NK-92 treated with Interleukin-12 subunit alpha and Interleukin-12 subunit beta, amount 100 ng/mL, for 24 hours (cell line): Measurements from ENCODE around the gene GOLGA8N.
"Not testable (repeated sequence)": the region's sequence is repeated elsewhere in the genome, so short reads cannot be mapped to it uniquely, and the experiment has no call there.

Experiments used
- DNase-seq: peaks from one replicate; lab custom pipeline; 2025; lab: John Stamatoyannopoulos, UW

Gene GOLGA8N

DNA sequence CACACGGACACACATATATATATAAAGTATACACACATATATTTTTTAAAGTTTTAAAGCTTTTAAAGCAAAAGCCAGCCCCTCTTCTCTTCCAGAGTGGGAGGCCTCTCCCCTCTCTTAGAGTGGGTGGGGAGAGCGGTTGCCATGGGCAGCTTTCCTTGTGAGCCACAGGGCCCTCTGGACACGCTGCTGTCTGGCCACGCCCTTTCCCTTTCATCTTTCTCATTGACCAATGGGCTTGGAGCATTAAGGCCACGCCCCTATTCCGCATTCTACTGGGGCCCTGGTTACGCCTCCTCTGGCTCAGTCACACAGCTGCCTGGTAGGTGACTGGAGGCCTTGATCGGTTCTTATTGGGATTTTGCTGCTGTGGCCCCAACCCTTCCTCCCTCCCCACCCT, at the start of gene GOLGA8N:
Gene GOLGA8N (plus strand): TSS at position 306 of the 400 bp plus-strand sequence.
- DNase-seq: not testable (repeated sequence)

DNA sequence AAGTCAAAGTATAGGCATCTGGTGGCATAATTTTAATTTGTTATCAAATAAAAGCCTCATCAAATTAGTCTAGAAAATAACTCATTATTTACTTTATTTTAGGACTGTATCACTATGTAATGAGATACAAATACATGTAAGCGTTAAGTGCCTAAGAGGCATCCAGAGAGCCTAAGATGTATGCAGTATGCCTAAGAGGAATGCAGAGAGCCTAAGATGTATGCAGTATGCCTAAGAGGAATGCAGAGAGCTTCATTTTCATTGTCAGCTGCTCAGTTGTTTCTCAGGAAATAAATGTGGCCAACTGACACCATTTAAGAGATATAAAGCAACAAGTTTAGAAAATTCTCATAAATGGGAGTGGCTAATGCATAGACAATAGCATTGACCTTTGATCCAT, 49.8 kb upstream of the GOLGA8N start:
- DNase-seq: not testable (repeated sequence)

DNA sequence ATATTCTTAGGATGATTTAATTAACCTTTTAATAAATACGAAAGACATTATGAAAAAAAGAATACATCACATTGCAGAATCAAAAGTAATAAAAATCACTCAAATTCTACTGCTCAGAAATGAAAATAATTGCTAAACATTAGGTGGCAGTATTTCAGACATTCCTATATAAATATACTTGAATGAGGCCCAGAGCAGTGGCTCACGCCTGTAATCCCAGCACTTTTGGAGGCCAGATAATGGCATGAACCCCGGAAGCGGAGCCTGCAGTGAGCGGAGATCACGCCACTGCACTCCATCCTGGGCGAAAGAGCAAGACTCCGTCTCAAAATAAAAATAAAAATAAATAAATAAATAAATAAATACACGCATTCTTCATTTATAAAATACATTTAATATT, 48.1 kb upstream of the GOLGA8N start:
- DNase-seq: not testable (repeated sequence)

DNA sequence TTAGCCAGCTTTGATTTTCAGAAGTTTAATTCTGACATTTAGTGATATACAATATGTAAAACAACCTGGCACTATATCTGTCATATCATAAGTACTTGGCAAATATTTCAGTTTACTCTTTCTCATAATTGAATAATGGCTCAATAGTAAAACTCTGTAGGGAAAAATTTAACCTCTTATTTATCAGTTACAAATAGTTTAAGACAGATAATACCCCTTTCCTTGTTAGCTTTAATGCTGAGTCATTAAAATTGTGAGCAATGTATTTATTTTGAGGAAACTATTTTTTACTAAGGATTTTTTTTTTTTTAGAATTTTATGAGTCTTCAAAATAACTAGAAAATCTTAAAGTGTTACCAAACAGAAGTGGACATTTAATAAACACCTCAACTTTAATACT, 38.7 kb upstream of the GOLGA8N start:
- DNase-seq: not testable (repeated sequence)

DNA sequence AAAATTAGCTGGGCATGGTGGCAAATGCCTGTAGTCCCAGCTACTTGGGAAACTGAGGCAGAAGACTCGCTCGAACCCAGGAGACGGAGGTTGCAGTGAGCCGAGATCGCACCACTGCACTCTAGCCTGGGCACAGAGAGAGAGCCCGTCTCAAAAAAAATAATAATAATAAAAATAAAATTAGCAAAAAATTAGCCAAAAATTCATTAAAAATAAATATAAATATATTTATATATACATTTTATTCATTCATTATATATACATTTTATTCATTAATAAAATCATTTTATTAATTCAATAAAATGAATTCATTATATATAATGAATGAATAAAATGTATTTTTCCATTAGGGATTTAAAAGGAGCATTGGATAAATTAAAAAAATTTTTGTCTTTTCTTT, 31.1 kb upstream of the GOLGA8N start:
- DNase-seq: not testable (repeated sequence)

DNA sequence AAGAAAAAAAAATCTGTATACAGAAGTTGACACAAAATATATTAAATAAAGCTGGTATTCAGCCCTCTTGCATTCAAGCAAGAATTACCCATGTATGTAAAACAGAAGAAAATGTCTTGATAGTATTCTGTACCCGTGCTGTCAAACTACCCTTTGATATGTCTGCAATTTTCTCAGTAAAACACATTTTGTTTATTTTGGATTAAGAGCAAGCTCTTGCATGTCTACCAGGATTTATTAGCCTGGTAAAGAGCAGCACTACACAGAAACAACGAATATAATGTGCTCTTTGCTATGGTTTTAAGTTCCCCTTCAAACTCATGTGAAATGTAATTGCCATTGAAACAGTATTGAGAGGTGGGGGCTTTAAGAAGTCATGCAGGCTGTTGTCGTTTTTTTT, 24.3 kb upstream of the GOLGA8N start:
- DNase-seq: not testable (repeated sequence)

DNA sequence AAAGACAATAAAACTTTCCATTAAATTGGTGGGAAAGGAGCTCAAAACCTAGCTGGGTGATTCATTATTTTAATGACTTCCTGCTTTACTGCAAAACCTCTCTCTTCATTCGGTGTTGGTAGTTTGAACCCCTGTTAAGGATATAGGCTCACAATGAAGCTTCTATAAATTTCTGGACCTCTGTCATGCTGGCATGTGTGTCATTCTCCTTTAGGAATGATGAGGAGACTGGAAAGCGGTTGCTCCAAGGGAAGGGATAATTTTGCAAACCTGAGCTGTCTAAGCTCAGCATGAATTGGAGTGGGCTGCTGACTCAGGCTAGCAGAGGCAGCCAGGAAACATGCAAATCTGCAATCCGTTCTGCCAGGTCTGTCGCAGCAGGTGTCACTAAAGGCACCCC, 14.8 kb upstream of the GOLGA8N start:
- DNase-seq: not testable (repeated sequence)

DNA sequence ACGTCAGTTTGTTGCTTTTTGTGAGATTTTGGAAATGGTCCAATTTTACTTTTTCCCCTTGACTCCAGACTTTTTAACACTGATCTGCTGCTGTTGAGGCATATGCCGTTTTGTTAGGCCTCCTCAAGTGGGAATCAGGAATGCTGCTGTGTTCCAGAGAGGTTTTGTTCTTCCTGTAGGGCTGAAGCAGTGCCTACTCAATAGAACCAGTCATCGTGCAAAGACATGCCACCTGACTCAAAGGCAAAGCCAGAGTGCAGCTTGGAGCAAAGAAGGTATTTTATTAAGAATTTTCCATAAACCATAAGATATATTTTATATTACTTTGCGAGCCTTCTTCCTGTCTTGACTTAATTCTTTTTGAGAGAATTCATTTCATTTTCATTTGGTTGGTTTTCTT, 7.4 kb upstream of the GOLGA8N start:
- DNase-seq: not testable (repeated sequence)

DNA sequence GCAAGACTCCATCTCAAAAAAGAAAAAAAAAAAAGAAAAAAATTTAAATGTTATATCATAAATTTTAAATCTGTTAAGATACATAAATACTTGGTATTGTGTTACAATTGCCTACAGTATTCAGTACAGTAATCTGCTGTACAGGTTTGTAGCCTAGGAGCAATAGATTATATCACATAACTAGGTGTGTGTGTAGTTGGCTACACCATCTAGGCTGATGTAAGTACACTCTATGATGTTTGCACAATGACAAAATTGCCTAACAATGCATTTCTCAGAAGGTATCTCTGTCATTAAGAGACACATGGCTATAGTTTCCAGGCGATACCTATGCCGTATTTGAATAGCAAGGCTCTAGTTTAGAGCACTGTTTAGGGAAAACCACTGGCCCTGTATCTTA, 16.3 kb downstream of the GOLGA8N start:
- not testable (repeated sequence) for DNase-seq

DNA sequence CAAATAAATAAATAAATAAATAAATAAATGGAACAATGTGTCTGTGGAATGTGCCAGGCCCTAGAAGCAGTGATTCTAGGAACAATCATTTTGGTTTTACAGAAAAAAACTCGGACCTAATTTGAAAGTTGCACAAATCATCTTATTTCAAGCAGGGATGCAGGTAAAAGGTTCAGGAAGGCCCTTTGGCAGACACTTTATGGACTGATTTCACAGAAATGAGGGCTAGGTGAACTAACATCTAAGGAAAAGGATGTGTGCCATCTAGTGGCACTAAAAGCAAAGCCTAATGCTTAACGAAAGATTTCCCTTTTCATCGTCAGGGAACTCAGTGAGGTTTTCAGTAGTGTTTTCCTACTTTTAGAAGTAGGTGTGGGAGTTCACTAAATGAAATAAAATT, 17.5 kb downstream of the GOLGA8N start:
- DNase-seq: not testable (repeated sequence)

DNA sequence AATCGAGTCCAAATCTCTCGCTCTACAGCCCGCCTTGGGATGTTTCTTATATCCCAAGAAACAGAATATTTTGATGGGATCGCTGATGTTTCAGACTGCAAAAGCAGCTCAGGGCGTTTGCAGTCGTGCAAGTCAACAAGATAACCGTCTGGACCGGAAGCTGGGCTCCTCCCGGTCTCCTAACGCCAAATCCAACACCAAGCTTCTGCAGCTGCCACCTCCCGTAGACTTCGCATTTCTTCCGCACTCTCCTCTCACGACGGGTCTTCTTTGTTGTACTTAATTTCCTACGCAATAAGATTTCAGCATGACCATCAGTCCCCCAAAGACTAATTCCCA, 21.4 kb downstream of the GOLGA8N start:
- not testable (repeated sequence) for DNase-seq

DNA sequence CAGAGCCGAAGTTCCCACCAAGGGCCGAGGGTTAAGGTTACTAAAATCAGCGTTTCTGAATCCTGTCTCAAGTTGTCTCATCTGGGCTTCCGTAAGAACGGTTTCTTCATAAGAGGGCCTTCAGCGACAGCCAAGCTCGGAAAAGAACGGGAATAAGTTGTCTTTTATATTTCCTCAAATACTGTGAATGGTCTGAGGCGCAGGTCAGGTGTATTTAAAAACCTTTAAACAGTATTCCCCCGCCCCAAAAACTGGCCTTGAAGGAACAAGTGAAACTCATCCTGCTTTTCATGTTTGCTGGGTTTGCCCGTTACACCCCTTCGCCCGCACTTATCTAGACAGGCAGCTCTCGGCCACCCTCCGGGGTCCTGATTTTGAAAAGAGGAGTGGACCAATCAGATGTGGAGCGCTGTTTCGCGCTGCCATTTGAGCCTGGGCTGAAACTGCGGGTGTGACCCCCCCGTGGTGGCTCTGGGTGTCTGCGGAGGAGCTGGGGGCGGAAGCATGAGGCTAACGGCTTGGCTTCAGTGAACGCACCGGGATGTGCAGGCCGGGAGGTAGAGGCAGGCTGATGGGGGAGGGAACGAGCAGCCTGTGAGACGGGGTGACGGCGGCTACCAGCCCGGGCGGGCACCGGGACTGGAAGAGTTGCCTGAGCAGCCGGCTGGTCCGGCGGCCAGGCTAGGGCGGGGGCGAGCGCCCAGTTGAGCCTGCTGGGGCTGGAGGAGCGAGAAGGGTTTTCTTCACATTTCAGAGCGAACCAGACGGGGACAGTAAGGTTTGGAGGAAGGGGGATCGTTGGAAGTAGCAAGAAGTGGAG, 22.0 kb downstream of the GOLGA8N start, which contains the start of gene ARHGAP11A:
Gene ARHGAP11A (plus strand): TSS at position 454 of the 820 bp plus-strand sequence. CDS start 708 bp downstream, outside the sequence.
- DNase-seq: not testable (repeated sequence)

DNA sequence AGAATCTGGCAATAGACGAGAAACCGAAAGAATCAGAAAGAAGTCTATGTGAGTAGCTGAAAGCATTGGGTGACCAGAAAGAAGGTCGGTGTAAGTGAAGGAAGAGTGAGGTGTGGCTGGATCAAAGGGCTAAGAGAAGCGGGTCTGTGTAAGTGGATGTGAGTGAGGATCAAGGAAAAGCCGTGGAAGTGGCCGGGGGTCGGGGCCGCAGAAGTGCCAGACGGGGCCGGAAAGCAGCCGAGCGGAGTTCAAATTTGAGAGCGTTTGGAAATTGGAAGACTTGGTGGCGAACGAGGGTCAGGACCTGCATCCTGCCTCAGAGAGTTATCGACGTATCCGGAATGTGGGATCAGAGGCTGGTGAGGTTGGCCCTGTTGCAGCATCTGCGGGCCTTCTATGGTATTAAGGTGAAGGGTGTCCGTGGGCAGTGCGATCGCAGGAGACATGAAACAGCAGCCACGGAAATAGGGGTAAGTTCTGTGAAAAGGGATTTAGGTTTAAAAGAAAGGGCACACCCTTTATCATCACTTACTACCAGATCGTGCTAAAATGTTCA, 22.7 kb downstream of the GOLGA8N start:
- DNase-seq: not testable (repeated sequence)

DNA sequence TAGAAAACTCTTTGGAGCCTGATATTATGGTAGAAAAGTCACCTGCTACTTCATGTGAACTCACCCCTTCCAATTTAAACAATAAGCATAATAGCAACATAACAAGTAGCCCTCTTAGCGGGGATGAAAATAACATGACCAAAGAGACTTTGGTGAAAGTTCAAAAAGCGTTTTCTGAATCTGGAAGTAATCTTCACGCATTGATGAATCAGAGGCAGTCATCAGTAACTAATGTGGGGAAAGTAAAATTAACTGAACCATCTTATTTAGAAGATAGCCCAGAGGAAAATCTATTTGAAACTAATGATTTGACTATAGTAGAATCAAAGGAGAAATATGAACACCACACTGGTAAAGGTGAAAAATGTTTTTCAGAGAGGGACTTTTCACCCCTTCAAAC, 43.2 kb downstream of the GOLGA8N start:
- DNase-seq: no peak

DNA sequence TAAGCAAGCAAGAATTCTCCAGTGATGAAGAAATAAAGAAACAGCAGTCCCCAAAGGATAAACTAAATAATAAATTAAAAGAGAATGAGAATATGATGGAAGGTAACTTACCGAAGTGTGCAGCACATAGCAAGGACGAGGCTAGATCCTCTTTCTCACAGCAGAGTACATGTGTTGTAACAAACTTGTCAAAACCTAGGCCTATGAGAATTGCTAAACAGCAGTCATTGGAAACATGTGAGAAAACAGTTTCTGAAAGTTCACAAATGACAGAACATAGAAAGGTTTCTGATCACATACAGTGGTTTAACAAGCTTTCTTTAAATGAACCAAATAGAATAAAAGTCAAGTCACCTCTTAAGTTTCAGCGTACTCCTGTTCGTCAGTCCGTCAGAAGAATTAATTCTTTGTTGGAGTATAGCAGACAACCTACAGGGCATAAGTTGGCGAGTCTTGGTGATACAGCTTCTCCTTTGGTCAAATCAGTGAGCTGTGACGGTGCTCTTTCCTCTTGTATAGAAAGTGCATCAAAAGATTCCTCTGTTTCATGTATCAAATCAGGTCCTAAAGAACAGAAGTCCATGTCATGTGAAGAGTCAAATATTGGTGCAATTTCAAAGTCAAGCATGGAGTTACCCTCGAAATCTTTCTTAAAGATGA, 43.8 kb downstream of the GOLGA8N start:
- DNase-seq: no peak

DNA sequence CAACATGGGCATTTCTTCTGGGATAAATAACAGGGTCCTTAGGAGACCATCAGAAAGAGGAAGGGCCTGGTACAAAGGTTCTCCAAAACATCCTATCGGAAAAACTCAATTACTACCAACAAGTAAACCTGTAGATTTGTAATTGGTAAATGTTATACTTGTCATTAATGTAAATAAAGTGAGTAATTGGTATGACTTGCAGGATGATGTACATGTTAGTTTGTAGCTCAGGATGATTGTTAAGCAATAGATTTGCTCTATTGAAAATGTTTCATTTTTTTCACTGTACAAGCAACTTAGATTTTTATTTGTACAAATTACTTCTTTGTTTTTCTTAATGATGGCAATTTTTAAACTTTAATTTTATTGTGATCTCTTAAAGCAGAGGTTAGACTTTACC, 44.4 kb downstream of the GOLGA8N start:
- DNase-seq: no peak

DNA sequence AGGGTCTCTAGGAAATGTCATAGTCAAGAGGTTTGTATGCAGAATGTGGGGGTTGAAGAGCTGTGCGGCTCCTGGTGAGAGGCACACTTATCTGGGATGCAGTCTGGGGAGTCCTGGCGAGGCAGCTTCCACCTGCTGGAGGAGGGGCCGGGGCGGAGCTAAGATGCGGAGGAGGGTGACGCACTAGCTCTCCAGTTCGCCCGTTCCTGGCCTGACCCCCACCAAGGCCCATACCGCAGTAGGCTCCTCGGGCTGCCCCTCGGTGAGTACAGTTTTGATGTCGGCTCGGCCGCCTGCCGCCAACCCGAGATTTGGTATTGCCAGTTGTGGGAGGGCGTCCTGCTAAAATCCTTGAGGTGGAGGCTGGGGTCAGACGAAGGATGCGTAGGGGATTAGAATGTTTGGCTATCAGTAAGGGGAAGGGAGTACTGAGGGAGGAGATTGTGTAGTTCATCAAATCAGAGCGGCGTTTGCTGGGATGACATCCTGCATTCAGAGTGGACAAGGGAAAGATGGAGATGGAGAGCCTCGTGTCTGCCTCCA, 48.3 kb downstream of the GOLGA8N start, which contains the start of gene SCG5:
Gene SCG5 (plus strand): TSS at position 194 of the 543 bp plus-strand sequence. CDS start 1,883 bp downstream, outside the sequence.
- no peak for DNase-seq

DNA sequence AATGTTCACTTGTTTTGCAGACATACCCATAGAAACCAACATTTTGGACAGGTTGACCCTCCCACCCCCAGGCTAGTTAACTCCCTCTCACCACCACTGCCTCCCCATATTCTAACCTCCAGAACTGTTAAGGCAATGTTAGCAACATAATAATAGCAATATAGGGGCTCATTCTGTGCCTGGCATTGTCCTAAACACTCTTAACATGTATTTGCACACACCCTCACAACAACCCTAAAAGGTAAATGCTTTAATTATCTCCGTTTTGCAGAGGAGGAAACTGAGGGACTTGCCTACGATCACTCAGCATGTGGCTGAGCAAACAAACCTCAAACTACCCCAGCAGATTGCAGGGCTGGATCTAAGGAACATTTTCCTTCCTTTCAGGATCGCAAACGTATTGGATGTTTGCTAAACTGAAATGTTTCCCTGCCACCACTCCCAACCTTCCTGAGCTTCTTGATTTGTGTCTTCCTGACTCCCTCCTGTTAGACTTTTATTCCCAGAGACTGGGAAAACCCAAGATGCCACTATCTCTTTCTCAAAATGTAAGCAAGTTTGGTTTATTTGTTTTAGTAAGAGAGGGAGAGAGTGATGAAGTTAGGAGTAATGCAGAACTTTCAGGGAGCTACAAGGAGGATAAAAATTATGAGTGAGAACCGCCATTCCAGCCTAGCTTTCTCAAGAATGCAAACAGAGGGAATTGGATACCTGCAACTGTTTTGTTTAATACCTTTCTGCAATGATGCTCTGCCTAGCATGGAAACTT, 49.6 kb downstream of the GOLGA8N start:
- DNase-seq: no peak

DNA sequence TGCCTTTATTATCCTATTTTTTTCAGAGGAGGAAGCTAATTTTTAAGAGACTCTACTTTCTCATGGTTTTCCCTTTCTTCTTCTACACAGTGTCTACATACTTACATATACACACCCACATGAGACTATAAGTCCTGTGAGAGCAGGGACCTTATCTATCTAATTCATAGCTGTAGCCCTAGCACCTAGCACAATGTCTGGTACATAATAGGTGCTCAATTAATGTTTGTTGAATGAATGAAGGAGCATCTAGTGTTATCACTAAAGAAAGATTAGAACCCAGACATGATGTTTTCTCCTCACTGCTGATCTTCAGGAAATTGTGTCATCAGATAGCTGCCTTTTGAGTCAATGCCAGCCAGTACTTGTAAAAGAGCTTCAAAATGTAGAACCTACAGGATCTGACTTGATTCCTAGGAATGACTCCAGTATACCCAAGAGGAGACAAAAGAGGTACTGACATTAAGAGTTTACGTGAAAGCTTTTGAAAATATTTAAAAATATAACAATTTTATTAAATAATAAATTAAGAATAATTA, 50.7 kb downstream of the GOLGA8N start:
- no peak for DNase-seq

DNA sequence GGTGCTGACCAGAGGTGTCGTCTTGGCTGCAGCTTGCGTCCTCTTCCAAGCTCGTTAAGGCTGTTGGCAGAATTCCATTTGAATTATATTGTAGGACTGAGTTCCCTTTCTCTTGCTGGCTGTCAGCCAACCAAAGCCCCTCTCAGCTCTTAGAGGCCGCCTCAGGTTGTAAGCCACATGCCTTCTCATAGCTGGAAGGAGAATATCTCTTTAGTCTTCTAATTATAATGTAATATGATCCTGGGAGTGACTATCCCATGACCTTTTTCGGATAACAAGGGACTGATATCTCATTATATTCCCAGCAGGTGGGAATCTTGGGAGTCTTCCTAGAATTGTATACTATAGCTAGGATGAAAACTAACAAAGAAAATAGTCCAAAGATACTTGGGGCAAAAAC, 53.0 kb downstream of the GOLGA8N start:
- no peak for DNase-seq

DNA sequence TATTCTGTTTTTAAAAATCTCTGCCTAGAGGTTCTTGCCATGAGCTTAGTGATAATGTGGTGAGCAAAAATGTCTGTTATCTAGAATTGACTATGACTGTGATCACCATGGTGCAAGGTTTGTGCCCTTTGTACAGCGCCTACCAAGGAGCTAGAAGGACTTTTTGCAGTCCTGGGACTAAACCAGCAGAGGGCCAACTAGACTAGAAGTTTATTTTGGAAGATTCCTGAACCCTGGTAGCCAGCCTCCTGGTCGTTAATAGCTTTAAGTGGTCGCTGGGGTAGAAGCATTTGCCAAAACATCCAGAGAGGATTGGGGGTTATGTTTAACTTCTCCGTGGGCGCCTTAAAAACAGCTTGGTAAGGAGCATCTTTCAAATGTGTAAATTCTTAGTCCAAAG, 56.1 kb downstream of the GOLGA8N start:
- no peak for DNase-seq
